Ishikawa (cell line): ENCODE measurements around the gene RAB3D.
A peak's percentile ranks its signal among the peaks of the same experiment; 100 is the strongest.

Experiments used
- CEBPB ChIP-seq: IDR thresholded peaks from 2 replicates; pipeline ENCODE4 v1.6.1; 2012
- CREB1 ChIP-seq: IDR thresholded peaks from 2 replicates; pipeline ENCODE4 v1.6.1; 2012; ENCODE audit warnings: low read depth
- EGR1 ChIP-seq: IDR thresholded peaks from 2 replicates; pipeline ENCODE4 v1.6.1; 2012
- EP300 ChIP-seq: IDR thresholded peaks from 2 replicates; pipeline ENCODE4 v1.6.1; 2012; ENCODE audit warnings: borderline replicate concordance
- FOXM1 ChIP-seq: IDR thresholded peaks from 2 replicates; pipeline ENCODE4 v1.6.1; 2012; ENCODE audit warnings: low read depth, borderline replicate concordance
- MAX ChIP-seq: IDR thresholded peaks from 2 replicates; pipeline ENCODE4 v1.6.1; 2012
- NFIC ChIP-seq: IDR thresholded peaks from 2 replicates; pipeline ENCODE4 v1.6.1; 2012
- RAD21 ChIP-seq: IDR thresholded peaks from 2 replicates; pipeline ENCODE4 v1.6.1; 2012; ENCODE audit warnings: low read depth
- REST ChIP-seq: IDR thresholded peaks from 2 replicates; pipeline ENCODE4 v1.6.1; 2012; ENCODE audit warnings: low read depth, mild to moderate bottlenecking
- TAF1 ChIP-seq: IDR thresholded peaks from 2 replicates; pipeline ENCODE4 v1.6.1; 2012; ENCODE audit warnings: low read depth, mild to moderate bottlenecking
- TCF12 ChIP-seq: IDR thresholded peaks from 2 replicates; pipeline ENCODE4 v1.6.1; 2012; ENCODE audit warnings: low read depth
- TEAD4 ChIP-seq: IDR thresholded peaks from 2 replicates; pipeline ENCODE4 v1.6.1; 2012
- USF1 ChIP-seq: IDR thresholded peaks from 2 replicates; pipeline ENCODE4 v1.6.1; 2012
- YY1 ChIP-seq: IDR thresholded peaks from 2 replicates; pipeline ENCODE4 v1.6.1; 2012; ENCODE audit warnings: low read depth
- ZBTB7A ChIP-seq: IDR thresholded peaks from 2 replicates; pipeline ENCODE4 v1.6.1; 2012; ENCODE audit warnings: low read depth

Gene RAB3D

DNA sequence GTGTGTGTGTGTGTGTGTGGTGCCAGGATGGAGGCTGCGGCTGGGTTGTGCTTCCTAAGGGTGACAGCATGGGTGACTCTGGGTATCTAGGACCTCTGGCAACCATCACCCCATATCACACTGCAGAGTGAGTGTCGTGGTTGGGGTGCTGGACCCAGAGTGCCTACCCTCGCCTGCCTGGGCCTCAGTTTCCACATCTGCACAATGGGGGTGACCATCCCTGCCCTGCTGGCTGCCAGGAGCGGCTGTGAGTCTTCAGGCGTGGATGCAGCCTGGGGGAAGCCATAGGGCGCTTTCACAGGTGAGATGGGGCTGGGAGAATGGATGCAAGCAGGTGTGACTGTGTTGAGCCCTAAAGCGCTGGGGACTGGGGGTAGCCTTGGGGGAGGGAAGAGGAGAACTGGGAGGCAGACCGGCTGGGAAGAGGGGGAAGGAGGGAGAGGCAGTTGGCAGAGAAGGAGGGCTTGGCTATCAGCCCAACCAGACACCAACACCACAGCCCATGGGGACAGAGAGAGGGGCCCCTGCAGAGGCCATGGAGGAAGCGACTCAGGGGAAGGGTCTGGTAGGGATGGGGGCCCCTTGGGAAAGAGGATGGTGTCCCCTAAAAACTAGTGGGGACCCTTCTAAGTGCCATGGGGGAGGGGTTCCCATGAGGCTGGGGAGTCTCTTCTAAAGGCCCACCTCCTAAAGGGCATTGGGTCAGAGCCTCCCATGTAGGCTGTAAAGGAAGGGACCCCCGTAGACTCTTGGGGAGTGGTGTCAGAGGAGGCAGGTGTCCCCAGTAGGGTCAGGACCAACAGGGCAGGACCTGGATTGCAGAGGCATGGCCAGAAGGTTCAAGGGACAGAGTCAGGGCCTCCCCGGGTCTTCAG lies 17.5 kb upstream of the RAB3D start:
- TF ChIP-seq REST: no peak
- no peak for TF ChIP-seq FOXM1
- TF ChIP-seq RAD21: no peak
- TF ChIP-seq ZBTB7A: no peak

DNA sequence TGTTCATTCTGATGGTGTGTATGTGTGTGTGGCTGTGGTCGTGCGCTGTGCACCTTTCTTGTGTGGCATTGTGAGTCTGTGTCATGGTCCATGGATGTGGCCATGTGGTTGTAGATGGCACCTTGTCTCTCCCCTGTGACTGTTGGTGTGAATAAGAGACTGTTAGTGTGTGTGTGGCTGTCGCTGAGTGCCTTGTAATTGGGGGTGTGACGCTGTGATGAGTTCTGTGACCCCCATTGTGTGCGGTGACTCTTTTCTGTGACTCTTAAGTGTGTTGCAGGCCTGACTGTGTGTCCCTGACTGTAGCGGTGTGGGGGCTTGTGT lies 16.6 kb upstream of the RAB3D start:
- no peak for TF ChIP-seq TAF1
- no peak for TF ChIP-seq YY1
- TF ChIP-seq MAX: no peak
- TF ChIP-seq FOXM1: no peak
- no peak for TF ChIP-seq USF1
- TF ChIP-seq CREB1: no peak
- TF ChIP-seq TCF12: no peak
- no peak for TF ChIP-seq REST
- no peak for TF ChIP-seq RAD21
- no peak for TF ChIP-seq CEBPB
- no peak for TF ChIP-seq EGR1

DNA sequence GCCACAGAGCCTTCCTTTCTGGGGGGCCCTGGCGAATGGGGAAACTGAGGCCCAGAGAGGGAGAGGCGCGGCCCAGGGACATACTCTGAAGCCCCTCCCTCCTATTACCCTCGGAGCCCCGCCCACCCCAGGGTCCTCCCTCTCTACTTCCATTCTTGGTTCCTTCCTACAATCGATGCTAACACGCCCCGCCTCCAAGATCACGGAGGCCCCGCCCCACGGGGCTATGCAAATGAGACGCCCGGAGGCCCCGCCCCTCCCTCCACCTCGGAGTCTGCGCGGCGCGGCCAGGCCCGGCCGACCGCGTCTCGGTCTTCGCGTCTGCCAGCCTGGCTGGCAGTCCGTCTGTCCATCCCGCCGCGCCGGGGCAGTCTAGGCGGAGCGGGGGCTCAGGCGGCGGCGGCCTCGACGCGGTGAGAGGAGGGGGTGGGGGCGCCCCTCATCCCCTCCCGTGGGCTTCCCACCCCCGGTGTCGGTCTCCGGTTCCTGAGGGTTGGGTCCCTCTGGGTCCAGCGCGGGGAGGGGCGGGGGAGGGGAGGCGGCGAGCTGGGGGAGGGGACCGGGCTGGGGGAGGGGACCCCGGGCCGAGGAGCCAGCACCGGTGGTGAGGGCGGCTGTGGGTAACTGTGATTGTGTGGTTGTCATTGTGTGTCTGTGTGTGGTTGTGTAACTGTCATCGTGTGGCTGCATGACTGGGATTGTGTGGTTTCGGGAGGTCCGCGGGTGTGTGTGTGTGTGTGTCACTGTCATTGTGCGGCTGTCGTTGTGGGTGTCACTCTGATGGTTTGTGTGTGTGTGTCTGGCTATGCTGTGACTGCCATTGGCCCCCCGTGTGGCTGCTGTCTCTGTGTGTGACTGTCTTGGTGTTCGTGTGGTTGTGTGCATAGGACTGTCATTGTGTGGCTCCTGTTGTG lies 16.0 kb upstream of the RAB3D start, which contains the start of gene PLPPR2:
Gene PLPPR2 (plus strand): TSS at position 273 of the 914 bp plus-strand sequence. CDS start 2,242 bp downstream, outside the sequence.
- TF ChIP-seq MAX (peak; percentile 72; the same call in 1 of the 2 replicates), NFIC (no peak), TAF1 (no peak), YY1 (no peak), FOXM1 (no peak), ZBTB7A (no peak), TEAD4 (no peak), CEBPB (no peak)

GRCh38 chr19:11349171-11349570 lies 9.7 kb upstream of the RAB3D start:
- TF ChIP-seq REST (peak; percentile 80), RAD21 (no peak)

- TF ChIP-seq EP300: no peak
- no peak for TF ChIP-seq USF1
- no peak for TF ChIP-seq YY1
- no peak for TF ChIP-seq CEBPB
- TF ChIP-seq EGR1: no peak
- no peak for TF ChIP-seq CREB1
- no peak for TF ChIP-seq FOXM1
Measured at GRCh38 chr19:11347546-11348039, 8.1 kb upstream of the RAB3D start.
